Neural progenitor cell (in vitro differentiated cells): ENCODE results near the gene SPHKAP.

ENCODE experiments used
- EZH2 ChIP-seq: fragments of 200-600 bp; sonication (generic); IDR thresholded peaks from 2 replicates; pipeline ENCODE4 v1.6.1; 2017; ENCODE audit warnings: antibody characterized with exemption, mild to moderate bottlenecking, moderate library complexity
- EZH2phosphoT487 ChIP-seq: fragments of 200-600 bp; sonication (generic); IDR thresholded peaks from 2 replicates; pipeline ENCODE4 v1.6.1; 2017; ENCODE audit warnings: antibody characterized with exemption
- TF ChIP-seq, protein P1 (sequence below): fragments of 200-600 bp; sonication (generic); IDR thresholded peaks from 2 replicates; pipeline ENCODE4 v1.5.1; 2017; ENCODE audit warnings: antibody characterized with exemption, mild to moderate bottlenecking

DNA sequence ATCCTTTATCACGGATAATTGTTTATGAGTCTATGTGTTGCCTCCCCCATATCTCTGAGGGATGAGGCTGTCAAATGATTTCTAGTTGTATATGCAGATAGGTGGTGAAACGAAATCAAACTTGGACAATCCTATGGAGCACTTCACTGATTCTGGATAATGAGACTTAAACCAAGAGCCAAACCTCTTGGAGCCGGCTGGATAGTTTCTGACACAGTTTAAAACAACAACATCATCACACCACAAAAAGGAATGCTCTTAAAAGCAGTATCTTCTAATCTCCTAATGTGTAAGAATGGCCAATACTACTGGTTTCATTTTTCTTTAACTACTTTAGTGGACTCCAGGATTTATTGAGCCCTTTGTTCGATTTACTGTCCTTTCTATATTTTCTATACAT, 36.5 kb downstream of the SPHKAP start:
- TF ChIP-seq, protein P1, sequence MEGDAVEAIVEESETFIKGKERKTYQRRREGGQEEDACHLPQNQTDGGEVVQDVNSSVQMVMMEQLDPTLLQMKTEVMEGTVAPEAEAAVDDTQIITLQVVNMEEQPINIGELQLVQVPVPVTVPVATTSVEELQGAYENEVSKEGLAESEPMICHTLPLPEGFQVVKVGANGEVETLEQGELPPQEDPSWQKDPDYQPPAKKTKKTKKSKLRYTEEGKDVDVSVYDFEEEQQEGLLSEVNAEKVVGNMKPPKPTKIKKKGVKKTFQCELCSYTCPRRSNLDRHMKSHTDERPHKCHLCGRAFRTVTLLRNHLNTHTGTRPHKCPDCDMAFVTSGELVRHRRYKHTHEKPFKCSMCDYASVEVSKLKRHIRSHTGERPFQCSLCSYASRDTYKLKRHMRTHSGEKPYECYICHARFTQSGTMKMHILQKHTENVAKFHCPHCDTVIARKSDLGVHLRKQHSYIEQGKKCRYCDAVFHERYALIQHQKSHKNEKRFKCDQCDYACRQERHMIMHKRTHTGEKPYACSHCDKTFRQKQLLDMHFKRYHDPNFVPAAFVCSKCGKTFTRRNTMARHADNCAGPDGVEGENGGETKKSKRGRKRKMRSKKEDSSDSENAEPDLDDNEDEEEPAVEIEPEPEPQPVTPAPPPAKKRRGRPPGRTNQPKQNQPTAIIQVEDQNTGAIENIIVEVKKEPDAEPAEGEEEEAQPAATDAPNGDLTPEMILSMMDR: no peak
- TF ChIP-seq EZH2 (no peak), EZH2phosphoT487 (no peak)
